Activated CD8-positive, alpha-beta memory T cell treated with anti-CD3 and anti-CD28 coated beads for 4 hours (primary cell): ENCODE data around the gene INHBA.

Experiments
- DNase-seq, 2 donors: peaks; one replicate each; pipeline ENCODE4 v3.0.0-alpha.2; 2020; ENCODE audit warnings: low read depth in 2 of 2

INHBA gene

GRCh38 chr7:41711283-41712064, 8.6 kb upstream of the INHBA start:
- no peak for DNase-seq

GRCh38 chr7:41710838-41711237, 7.9 kb upstream of the INHBA start:
- no peak for DNase-seq

DNA sequence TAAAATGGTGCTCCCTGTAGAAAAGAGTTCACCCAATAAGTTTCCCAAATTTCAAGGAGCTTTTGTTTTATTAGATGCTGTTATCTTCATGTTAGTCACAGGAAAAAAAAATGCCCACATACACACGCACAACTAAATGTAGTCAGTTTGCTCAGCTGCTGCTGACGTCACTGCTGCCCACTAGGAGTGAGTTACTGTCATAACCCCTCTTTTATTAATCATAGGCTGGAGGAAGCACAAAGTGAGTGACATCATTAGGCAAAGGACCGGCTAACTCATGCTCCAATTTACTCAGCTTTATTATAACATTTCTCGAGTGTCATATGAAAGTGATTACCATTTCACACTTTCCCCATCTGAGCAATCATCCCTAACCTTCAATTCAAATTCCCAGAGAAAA, 6.7 kb upstream of the INHBA start:
- no peak for DNase-seq

GRCh38 chr7:41708581-41709358, 5.9 kb upstream of the INHBA start:
- no peak for DNase-seq

- DNase-seq: no peak
These were observed 3.5 kb upstream of the INHBA start for GRCh38 chr7:41706228-41706930.

DNA sequence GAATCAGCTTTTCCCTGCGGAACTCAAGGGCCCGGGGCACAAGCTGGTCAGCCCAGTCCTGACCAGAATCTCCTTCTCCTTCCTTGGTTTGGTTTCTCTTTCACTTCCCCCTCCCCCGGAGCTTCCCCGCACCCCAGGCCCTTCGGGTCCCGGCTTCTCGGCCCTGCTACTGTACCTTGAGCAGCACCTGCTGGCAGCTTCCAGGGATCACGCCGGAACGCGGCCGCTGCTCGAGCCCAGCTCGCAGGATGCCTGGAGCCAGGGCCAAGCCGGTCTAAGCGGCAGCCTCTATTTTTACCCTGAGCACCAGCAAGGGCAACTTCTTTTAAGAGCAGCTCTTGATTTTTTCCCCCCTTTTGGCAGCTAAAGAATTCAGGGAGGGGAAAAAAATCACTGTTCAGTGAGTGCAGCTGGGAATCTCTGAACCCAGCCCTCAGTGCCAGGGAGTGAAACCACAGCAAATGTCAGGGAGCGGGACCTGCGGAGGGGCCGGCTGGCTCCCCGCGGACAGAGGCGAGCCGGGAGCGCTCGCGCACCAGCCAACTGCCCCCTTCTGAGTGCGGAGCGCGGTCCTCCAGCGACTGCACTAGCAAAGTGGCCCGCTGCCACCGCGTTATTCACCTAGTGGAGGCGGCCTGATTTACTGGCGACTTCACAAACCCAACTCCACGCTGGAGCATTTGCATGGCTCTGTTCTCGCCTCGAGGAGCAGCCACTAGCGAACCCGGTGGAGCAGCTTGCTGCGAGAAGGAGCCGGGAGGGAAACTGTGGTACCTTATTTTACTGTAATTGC, 2.4 kb upstream of the INHBA start:
- DNase-seq: peak; percentile 8 to 21

GRCh38 chr7:41701068-41701941, 1.6 kb downstream of the INHBA start:
- DNase-seq: no peak

DNA sequence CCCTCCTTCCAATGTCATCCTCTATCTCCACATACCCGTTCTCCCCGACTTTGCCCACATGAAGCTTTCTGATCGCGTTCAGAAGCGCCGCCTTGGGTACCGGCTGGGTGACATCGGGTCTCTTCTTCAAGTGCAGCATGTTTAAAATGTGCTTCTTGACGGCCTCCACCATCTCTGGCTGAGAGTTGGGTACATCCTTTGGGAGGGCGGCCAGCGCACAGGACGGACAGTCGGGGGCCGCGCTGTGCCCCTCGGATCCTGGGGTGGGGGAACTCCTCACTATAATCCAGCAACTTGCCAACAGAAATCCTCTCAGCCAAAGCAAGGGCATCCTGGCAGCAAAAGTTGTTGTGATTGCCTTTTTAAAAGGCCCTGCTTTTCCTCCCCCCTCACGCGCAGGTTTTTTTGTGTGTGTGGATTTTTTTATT, 2.8 kb downstream of the INHBA start:
- DNase-seq: no peak

DNA sequence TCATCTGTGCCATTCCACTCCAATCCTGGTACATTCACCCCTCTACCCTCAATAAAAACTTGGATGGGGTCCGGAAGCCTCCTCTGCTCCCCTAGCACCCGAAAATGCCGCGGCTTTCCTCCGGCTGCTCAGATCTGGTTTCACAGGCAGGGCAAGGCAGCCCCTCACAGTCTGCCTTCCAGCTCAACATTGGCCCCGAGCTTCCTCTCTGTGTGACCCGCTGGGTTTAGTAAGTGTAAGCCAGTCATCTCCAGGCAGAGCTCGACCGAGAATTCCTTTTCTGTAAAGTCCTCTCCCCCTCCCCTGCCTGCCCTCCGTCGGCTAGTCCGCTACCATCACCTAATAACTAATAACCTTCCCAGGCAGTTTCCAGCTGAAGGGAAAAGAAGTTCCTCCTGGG, 3.4 kb downstream of the INHBA start:
- no peak for DNase-seq

DNA sequence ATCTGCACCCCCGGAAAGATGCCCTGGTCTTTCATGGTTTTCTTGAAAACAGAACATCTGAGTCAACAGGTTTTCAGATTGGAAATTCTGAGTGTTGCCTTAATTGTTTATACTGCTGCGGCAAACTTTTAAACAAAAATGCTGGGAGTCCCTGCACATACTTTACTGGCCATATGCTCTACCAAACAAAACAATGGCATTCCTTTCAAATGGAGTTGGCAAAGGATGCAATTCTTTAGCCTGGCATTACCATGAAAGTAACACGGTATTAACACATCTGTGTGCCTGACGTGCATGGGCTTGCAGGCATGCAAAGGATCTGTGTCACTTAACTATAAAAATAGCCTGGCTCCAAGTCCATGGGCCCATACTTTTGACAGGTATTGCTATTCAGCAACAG, 4.2 kb downstream of the INHBA start:
- no peak for DNase-seq

DNA sequence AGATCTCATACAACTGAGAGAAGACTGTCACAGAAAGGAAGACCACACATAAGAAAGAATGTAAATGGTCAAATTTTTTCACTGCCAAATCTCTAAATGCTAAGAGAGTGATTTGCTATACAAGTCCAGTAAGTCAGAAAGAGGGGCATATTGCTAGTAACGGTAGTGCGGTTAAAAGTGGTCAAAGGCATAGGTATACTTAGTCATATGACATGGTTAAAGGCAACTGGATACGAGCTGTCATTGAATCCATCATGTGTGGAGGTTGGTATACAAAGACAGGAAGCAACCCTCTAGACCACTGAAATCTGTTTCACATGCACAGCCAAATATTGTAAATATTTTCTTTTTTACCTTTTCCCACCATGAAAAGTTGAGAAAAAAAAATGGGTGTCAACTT, 4.8 kb downstream of the INHBA start:
- no peak for DNase-seq

- DNase-seq: no peak
These were observed 6.5 kb downstream of the INHBA start for GRCh38 chr7:41696323-41696916.

- no peak for DNase-seq
These were observed 7.1 kb downstream of the INHBA start for GRCh38 chr7:41695661-41696322.

- no peak for DNase-seq
These were observed 8.4 kb downstream of the INHBA start for GRCh38 chr7:41694495-41694894.

DNA sequence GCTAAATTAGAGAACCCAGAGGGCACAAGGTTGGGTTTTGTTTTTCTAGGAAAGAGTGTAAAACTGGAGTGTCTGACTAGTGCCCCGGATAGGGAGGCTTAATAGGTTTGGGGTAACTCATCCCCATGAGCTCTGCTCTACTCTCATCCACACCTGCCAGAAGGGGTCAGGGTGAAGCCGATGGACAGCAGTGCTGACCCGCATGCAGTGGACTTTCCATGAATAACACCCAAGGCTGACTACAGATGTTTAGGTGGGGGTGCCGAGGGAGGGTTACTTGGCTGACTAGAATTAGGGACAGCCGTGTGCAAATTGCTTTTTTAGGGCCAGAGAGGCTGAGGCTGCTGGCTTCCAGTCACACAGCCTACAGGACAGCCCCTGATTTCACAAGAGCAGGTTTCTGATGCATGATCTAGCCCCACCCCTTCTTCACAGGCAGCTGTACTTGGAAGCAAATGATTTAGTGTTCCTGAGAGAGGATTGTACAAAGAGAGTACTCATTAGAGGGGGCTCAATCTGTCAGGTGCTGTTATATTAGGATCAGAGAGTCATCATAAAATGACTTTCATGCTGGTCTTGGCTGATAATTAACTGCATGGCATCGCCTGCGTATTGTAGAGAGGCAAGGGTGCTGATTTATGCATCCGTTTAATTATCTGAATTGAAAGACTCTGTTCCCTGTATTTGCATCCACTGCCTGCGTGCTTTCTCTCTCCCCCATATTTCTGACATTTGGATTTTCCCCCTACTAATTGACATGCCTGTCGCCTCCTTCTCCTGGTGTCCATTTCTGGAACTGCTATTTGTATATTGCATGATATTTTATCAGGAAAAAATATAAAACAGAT, 9.5 kb downstream of the INHBA start:
- DNase-seq: no peak

DNA sequence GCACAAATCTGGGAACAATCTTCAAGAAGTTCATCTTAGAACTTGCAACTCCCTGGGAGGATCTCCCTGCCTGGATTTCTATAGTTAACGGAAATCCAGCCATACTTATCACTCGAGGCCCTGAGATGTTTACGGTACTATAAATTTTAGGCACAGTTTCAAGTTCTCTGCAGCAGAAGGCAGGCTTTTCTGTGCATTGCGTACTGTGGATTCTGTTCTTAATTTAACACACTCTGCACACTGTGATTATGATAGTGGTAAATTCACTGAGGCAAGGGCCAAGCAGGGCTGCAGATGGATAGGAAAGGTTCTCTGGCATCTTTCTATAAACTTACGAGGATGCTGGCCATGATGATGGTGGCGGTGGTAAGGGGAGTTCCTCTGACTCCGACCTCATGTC, 10.6 kb downstream of the INHBA start:
- DNase-seq: no peak

DNA sequence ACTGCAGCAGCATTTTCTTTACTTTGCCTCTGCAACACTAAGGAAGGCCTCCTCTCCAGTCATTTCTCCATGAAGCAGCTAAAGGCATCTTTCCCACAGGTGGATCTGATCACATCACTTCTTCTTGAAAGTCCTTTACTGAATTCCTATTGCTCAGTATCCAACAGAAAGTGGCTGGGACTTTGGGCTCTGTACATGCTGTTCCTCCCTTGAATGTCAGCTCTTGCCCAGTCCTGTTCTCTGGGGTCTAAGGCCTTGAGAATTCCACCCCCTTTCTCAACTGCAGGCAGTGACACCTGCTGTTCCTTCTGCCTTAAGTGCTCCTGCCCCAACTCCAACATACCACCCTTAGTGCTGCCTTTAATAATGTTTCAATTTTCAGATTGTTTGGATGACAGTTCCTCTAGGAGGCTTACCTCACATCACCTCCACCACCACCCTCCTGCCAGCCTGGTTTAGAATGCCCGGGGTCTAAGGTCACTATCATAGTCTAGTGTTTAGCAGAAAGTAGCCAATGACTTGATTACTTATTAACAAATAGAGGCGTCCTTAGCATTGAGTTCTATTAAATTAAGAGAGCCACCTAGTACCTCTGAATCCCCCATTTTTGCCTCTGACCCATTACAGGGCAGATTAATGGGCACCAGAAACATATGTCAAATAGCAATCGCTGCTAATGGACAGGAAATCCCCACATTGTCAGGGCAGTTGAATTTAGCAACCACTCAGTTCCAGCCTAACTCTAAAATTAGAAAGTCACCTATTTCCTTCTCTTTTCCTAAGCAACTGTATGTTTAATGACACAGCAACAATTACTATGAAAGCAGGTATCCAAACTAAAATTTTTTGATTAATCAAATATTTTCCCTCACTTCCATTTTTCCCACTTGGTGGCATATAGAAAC, 11.4 kb downstream of the INHBA start:
- DNase-seq: no peak

DNA sequence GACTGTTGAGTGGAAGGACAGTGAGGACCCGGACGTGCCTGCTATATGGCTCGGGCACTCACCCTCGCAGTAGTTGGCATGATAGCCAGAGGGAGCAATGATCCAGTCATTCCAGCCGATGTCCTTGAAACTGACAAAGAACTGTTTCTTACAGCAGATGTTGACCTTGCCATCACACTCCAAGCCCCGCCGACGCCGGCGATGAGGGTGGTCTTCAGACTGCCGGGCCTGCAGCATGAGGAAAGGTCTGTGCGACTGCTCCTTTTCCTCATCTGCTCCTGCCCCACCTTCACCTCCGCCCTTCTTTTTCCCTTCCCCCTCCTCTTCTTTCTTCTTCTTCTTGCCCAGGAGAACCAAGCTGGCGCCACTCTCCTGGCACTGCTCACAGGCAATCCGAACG, 13.1 kb downstream of the INHBA start:
- DNase-seq: no peak
